ENCODE results near the gene KRT6B.
"Not testable (repeated sequence)": the region's sequence is repeated elsewhere in the genome, so short reads cannot be mapped to it uniquely, and the experiment has no call there.

Gene KRT6B

GRCh38 chr12:52413782-52414345, 38.1 kb downstream of the KRT6B start:
- DNase-seq (ENCODE audit: low read depth in 2 of 3, low spot score in 1 of 3): no peak

GRCh38 chr12:52413202-52413601, 38.7 kb downstream of the KRT6B start:
- no peak for DNase-seq (ENCODE audit: low read depth in 2 of 3, low spot score in 1 of 3)

- DNase-seq (ENCODE audit: low read depth in 2 of 3, low spot score in 1 of 3): no peak
Observed at GRCh38 chr12:52411815-52412214, 40.1 kb downstream of the KRT6B start.

DNA sequence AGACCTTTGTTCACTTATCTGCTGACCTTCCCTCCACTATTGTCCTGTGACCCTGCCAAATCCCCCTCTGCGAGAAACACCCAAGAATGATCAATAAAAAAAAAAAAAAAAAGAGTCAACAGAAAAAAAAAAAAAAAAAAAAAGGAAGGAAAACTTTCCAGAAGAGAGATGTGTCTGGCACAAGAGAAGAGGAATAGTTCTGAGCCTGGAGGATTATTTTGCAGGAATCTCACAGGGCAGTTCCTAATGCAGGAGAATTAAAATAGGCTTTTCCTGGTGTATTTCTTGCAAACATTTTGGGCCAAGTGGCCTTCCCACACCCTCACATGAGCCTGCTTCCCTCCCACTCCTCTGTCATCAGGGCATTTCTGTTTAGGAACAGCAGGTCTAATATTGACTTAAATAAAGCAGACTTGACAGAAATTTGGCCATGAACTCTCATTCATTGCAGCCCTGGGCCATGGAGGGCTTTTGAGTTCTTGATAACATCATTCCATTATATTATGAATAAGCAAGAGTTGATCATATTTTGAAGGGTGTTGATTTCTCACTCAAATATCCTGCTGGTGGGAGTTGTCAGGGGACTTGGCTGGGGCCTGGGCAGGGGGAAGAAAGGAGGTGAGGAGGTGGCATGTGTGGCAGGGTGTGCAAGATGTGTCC, 41.2 kb downstream of the KRT6B start:
- not testable (repeated sequence) for DNase-seq (ENCODE audit: low read depth in 2 of 3, low spot score in 1 of 3)

- DNase-seq (ENCODE audit: low read depth in 2 of 3, low spot score in 1 of 3): no peak
Observed at GRCh38 chr12:52407918-52408317, 44.0 kb downstream of the KRT6B start.

GRCh38 chr12:52405922-52406385, 46.0 kb downstream of the KRT6B start, which contains the start of gene KRT82:
Gene KRT82, minus strand, starts transcription at chr12:52406335. Its CDS starts 58 bp downstream, at chr12:52406277.
- DNase-seq (ENCODE audit: low read depth in 2 of 3, low spot score in 1 of 3): no peak

DNA sequence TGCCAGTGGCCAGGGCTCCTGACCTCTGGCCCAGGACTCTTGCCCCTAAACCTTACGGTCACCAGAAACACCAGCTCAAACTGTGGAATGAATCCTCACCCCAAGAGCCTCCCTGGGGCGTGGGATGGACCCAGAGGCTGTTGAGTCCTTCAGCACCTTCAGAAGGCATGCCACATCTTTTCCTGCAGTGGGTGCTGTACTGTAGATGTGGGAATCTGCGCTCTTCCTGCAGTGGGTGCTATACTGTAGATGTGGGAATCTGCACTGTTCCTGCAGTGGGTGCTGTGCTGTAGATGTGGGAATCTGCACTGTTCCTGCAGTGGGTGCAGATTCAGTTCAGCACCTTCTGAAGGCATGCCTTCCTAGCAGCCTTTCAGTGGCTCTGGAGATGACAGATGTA, 47.0 kb downstream of the KRT6B start:
- DNase-seq (ENCODE audit: low read depth in 2 of 3, low spot score in 1 of 3): no peak

DNA sequence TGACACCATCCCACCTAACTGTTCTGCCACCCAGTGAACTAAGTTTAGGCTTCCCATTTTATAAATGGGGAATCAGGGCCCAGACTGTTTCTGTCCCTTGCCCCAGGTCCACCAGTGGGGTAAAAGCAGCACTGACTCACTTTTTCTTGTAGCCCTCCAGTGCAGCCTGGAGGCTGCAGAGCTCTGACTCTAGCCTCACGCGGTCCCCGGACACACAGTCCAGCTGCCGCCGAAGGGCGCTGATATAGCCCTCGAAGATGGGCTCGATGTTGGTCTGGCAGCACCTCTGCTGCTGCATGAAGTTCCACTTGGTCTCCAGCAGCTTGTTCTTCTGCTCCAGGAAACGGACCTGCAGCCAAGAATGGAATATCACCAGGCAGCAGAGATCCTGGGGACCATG, 48.4 kb downstream of the KRT6B start:
- DNase-seq (ENCODE audit: low read depth in 2 of 3, low spot score in 1 of 3): no peak

GRCh38 chr12:52402873-52403540, 48.9 kb downstream of the KRT6B start:
- DNase-seq (ENCODE audit: low read depth in 2 of 3, low spot score in 1 of 3): no peak

- no peak for DNase-seq (ENCODE audit: low read depth in 2 of 3, low spot score in 1 of 3)
Observed at GRCh38 chr12:52402377-52402776, 49.6 kb downstream of the KRT6B start.

DNA sequence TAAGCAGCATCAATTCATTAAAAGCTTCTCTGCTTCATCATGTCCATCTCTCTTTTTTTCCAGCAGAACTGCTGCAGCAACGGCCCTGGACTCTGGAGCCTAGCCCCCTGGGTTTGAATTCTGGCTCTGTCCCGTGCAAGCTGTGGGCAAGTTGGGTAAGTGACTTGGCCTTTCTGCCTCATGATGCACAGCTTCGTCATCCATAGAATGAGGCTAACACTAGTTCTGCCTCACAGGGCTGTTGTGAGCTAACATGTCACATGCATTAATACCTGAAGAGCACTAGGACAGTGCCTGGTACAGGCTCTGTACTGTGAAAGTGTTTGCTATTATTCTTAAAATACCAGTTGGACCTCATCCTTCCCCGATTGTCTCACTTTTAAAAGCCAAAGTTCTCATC, 50.0 kb downstream of the KRT6B start:
- no peak for DNase-seq (ENCODE audit: low read depth in 2 of 3, low spot score in 1 of 3)

- DNase-seq (ENCODE audit: low read depth in 2 of 3, low spot score in 1 of 3): no peak
Observed at GRCh38 chr12:52401526-52401925, 50.4 kb downstream of the KRT6B start.

- DNase-seq (ENCODE audit: low read depth in 2 of 3, low spot score in 1 of 3): no peak
Observed at GRCh38 chr12:52400906-52401305, 51.0 kb downstream of the KRT6B start.

GRCh38 chr12:52399756-52400155, 52.2 kb downstream of the KRT6B start:
- DNase-seq (ENCODE audit: low read depth in 2 of 3, low spot score in 1 of 3): no peak

DNA sequence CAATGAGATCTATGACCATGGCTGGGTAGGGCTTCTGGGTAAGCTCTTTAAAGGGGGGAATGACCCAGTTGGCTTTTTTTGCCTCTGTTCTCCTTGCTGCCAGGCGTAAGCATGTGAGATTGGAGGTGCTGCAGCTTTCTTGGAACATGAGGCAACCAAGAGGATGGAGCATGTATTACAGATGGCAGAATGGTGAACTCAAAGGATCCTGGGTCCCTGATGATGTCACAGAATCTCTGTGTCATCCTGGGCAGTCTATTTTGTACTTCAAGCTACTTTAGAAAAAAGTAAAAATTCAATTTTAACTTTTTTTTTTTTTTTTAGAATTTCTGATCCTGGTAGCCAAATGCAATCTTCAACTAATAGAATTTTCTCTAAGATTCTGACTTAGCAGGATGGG, 53.8 kb downstream of the KRT6B start:
- no peak for DNase-seq (ENCODE audit: low read depth in 2 of 3, low spot score in 1 of 3)

DNA sequence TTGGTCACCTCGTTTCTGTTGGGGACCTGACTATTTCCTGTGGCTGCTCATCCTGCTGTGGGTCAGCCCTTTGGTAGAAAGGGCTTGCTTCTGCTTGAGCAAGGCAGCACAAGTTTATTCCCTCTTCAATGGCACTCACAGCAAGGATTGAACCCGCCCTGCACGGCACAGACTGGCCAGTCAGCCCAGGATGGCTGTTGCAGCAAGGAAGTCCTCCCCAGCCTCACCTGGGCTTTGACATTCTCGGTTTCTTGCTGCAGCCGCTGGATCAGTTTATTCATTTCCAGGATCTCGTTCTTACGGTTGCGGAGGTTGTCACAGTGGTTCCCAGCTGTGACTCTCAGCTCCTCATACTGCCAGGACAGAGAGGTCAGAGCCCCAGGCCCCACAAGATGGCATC, 55.3 kb downstream of the KRT6B start:
- no peak for DNase-seq (ENCODE audit: low read depth in 2 of 3, low spot score in 1 of 3)

Measured in stimulated activated CD4-positive, alpha-beta T cell treated with anti-CD3 and anti-CD28 coated beads, Interleukin-12 subunit alpha, Interleukin-12 subunit beta, amount 100 ng/mL, for 48 hours (primary cell).